ENCODE results near the gene GULP1. TPM values are rescaled to one million over a fixed set of nuclear protein-coding genes. Genes with fewer than 3 reads are reported as not detected.
"Not testable (repeated sequence)": the region's sequence is repeated elsewhere in the genome, so short reads cannot be mapped to it uniquely, and the experiment has no call there.

The GULP1 gene
- total and polyA plus RNA-seq, 3 donors from 2014 or later: 76.2 to 90.3 (median 78.5) TPM

DNA sequence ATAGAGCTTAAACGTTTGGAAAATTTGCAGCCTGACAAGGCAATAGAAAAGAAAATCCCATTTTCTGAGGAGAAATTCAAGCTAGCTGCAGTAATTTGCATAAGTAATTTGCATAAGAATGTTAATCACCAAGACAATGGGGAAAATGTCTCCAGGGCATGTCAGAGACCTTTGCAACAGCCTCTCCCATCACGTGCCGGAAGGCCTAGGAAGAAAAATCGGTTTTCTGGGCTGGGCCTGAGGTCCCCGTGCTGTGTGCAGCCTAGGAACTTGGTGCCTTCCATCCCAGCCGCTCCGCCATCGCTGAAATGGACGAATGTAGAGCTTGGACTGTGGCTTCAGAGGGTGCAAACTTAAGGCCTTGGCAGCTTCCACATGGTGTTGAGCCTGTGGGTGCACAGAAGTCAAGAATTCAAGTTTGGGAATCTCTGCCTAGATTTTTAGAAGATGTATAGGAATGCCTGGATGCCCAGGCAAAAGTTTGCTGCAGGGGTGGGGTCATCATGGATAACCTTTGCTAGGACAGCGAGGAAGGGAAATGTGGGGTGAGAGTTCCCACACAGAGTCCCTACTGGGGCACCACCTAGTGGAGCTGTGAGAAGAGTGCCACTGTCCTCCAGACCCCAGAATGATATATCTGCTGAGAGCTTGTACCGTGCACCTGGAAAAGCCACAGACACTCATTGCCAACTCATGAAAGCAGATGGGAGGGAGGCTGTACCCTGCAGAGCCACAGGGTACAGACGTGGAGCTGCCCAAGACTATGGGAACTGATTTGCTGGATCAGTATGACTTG lies 164.6 kb downstream of the GULP1 start:
- WGBS, 2 donors: 91 to 94% methylated on average over 12 of the region's 12 CpGs
- intact Hi-C loops (cut with DNase I; ENCODE audit: low total_unique reads): no loop called here
- no peaks in the 10 kb centered on the region for H3K9me3 ChIP-seq
- H3K4me1 ChIP-seq: no peaks in the 10 kb centered on the region
- no peak for DNase-seq
- H3K36me3 ChIP-seq (ENCODE audit: low read depth, missing control alignments): no peaks in the 10 kb centered on the region
- TF ChIP-seq POLR2A (IDR thresholded peaks at IDR 0.05): no peak
- TF ChIP-seq, protein P1, sequence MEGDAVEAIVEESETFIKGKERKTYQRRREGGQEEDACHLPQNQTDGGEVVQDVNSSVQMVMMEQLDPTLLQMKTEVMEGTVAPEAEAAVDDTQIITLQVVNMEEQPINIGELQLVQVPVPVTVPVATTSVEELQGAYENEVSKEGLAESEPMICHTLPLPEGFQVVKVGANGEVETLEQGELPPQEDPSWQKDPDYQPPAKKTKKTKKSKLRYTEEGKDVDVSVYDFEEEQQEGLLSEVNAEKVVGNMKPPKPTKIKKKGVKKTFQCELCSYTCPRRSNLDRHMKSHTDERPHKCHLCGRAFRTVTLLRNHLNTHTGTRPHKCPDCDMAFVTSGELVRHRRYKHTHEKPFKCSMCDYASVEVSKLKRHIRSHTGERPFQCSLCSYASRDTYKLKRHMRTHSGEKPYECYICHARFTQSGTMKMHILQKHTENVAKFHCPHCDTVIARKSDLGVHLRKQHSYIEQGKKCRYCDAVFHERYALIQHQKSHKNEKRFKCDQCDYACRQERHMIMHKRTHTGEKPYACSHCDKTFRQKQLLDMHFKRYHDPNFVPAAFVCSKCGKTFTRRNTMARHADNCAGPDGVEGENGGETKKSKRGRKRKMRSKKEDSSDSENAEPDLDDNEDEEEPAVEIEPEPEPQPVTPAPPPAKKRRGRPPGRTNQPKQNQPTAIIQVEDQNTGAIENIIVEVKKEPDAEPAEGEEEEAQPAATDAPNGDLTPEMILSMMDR (IDR thresholded peaks at IDR 0.05): no peak
- no peak overlapping the region for H3K27ac ChIP-seq
- no peaks in the 10 kb centered on the region for H3K27me3 ChIP-seq
- no peak overlapping the region for H3K4me3 ChIP-seq

- Histone ChIP-seq H3K4me3 (no peak overlapping the region), H3K9me3 (no peaks in the 10 kb centered on the region), H3K36me3 (ENCODE audit: low read depth, missing control alignments) (no peaks in the 10 kb centered on the region), H3K4me1 (no peaks in the 10 kb centered on the region), H3K27me3 (no peaks in the 10 kb centered on the region), H3K27ac (no peak overlapping the region)
- intact Hi-C loops (cut with DNase I; ENCODE audit: low total_unique reads): no loop called here
- no peak for DNase-seq
- TF ChIP-seq, protein P1 (IDR thresholded peaks at IDR 0.05): no peak
- TF ChIP-seq POLR2A (IDR thresholded peaks at IDR 0.05): no peak
- WGBS, 2 donors: 93 to 96% methylated on average over 2 of the region's 2 CpGs
These were observed 167.4 kb downstream of the GULP1 start for GRCh38 chr2:188459061-188459460.

- intact Hi-C loops (cut with DNase I; ENCODE audit: low total_unique reads); H3K27me3 ChIP-seq; H3K27ac ChIP-seq; H3K36me3 ChIP-seq (ENCODE audit: low read depth, missing control alignments); H3K4me3 ChIP-seq; H3K9me3 ChIP-seq; H3K4me1 ChIP-seq; DNase-seq: not testable (repeated sequence)
- WGBS, 2 donors: 74 to 80% methylated on average over 3 of the region's 3 CpGs
These were observed 174.4 kb downstream of the GULP1 start for GRCh38 chr2:188466078-188466477.

DNA sequence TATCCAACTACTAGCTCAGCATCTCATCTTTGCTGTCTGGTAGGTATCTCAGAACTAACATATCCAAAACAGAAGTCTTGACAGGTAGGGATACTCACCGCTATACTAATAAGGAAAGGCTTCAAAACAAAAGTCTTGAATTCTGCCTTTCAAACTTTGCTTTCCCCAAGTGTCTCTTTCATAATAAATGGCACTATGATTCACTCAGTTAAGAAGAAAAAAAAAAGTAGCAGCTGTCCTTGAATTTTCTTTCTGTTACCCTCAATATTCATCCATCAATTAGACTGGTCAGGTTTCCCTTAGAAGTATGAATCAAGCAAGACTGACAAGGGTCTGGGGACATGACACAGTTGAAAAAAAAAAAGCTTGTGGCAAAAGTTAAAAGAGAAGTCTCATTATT lies 175.1 kb downstream of the GULP1 start:
- Histone ChIP-seq H3K9me3 (no peaks in the 10 kb centered on the region), H3K4me3 (no peak overlapping the region), H3K4me1 (no peaks in the 10 kb centered on the region), H3K27me3 (no peaks in the 10 kb centered on the region), H3K27ac (no peak overlapping the region), H3K36me3 (ENCODE audit: low read depth, missing control alignments) (no peaks in the 10 kb centered on the region)
- no peak for DNase-seq
- no peak for TF ChIP-seq POLR2A (IDR thresholded peaks at IDR 0.05)
- TF ChIP-seq, protein P1 (IDR thresholded peaks at IDR 0.05): no peak
- WGBS, 2 donors: 94 to 97% methylated on average over 1 of the region's 1 CpG
- intact Hi-C loops (cut with DNase I; ENCODE audit: low total_unique reads): no loop called here

- Histone ChIP-seq H3K4me1 (no peaks in the 10 kb centered on the region), H3K4me3 (no peak overlapping the region), H3K27me3 (no peaks in the 10 kb centered on the region), H3K36me3 (ENCODE audit: low read depth, missing control alignments) (no peaks in the 10 kb centered on the region), H3K27ac (no peak overlapping the region), H3K9me3 (no peaks in the 10 kb centered on the region)
- 97 to 98% methylated on average over 4 of the region's 4 CpGs for WGBS, 2 donors
- no peak for DNase-seq
- TF ChIP-seq, protein P1 (IDR thresholded peaks at IDR 0.05): no peak
- TF ChIP-seq POLR2A (IDR thresholded peaks at IDR 0.05): no peak
- intact Hi-C loops (cut with DNase I; ENCODE audit: low total_unique reads): no loop called here
These were observed 179.5 kb downstream of the GULP1 start for GRCh38 chr2:188471166-188471565.

All from testis (tissue), 3 donors.